Keratinocyte (primary cell): Measurements from ENCODE around the gene DGKQ. TPM values are rescaled to one million over a fixed set of nuclear protein-coding genes. Genes with fewer than 3 reads are reported as not detected.
A peak's percentile ranks its signal among the peaks of the same experiment; 100 is the strongest.

ENCODE experiments used
- DNase-seq: peaks from one replicate; pipeline ENCODE4 v3.0.0-alpha.2; 2011; ENCODE audit warnings: low read depth, missing footprints, low spot score
- FAIRE-seq: peaks from 2 replicates; lab custom pipeline; 2011; peaks lifted over from hg19 to GRCh38; lab: Jason Lieb, UNC
- H2AFZ ChIP-seq: 2 replicates; pipeline ENCODE4 v1.6.0; 2012; ENCODE audit warnings: low read length, control low read depth, inconsistent platforms; ENCODE audit not compliant: control insufficient read depth
- H3K27ac ChIP-seq: 2 replicates; pipeline ENCODE4 v1.5.1; 2011; ENCODE audit warnings: low read length; ENCODE audit not compliant: control insufficient read depth, insufficient read depth
- H3K27me3 ChIP-seq: 3 replicates; pipeline ENCODE4 v1.6.0; 2011; ENCODE audit warnings: low read length; ENCODE audit not compliant: control insufficient read depth, insufficient read depth; ENCODE audit errors: extremely low read depth
- H3K36me3 ChIP-seq, 2 experiments: 2 replicates in 1 of 2; 3 replicates in 1 of 2; pipeline ENCODE4 v1.5.1; 2011; ENCODE audit warnings: low read length in 2 of 2, mild to moderate bottlenecking in 1 of 2; ENCODE audit not compliant: control insufficient read depth in 2 of 2, insufficient read depth in 2 of 2; ENCODE audit errors: extremely low read depth in 1 of 2
- H3K4me1 ChIP-seq: 3 replicates; pipeline ENCODE4 v1.5.1; 2011; ENCODE audit warnings: low read length; ENCODE audit not compliant: control insufficient read depth, insufficient read depth; ENCODE audit errors: extremely low read depth
- H3K4me2 ChIP-seq: 3 replicates; pipeline ENCODE4 v1.6.0; 2011; ENCODE audit warnings: low read depth, low read length; ENCODE audit not compliant: control insufficient read depth, insufficient read depth; ENCODE audit errors: extremely low read depth
- H3K4me3 ChIP-seq, 3 experiments: fragments of 200-600 bp in 1 of 3; sonication (generic) in 1 of 3; 2 replicates in 2 of 3; 3 replicates in 1 of 3; pipeline ENCODE4 v1.5.1; 2011 to 2016; ENCODE audit warnings: low read length in 3 of 3, mild to moderate bottlenecking in 3 of 3, control low read depth in 2 of 3, inconsistent platforms in 1 of 3, low read depth in 1 of 3, mixed read lengths in 1 of 3, mixed run types in 1 of 3, moderate library complexity in 1 of 3; ENCODE audit not compliant: control insufficient read depth in 2 of 3, insufficient read depth in 2 of 3; ENCODE audit errors: extremely low read depth in 1 of 3
- H3K79me2 ChIP-seq: 2 replicates; pipeline ENCODE4 v1.6.0; 2012; ENCODE audit warnings: low read length; ENCODE audit not compliant: control insufficient read depth, insufficient read depth
- H3K9ac ChIP-seq: 3 replicates; pipeline ENCODE4 v1.6.0; 2011; ENCODE audit warnings: low read length; ENCODE audit not compliant: control insufficient read depth, insufficient read depth; ENCODE audit errors: extremely low read depth
- H3K9me1 ChIP-seq: 3 replicates; pipeline ENCODE4 v1.6.0; 2011; ENCODE audit warnings: low read length; ENCODE audit not compliant: control insufficient read depth, insufficient read depth; ENCODE audit errors: extremely low read depth
- H3K9me3 ChIP-seq: 2 replicates; pipeline ENCODE4 v1.5.1; 2012; ENCODE audit warnings: low read depth, low read length; ENCODE audit not compliant: control insufficient read depth
- H4K20me1 ChIP-seq: 3 replicates; pipeline ENCODE4 v1.6.0; 2011; ENCODE audit warnings: low read length; ENCODE audit not compliant: control insufficient read depth, insufficient read depth; ENCODE audit errors: extremely low read depth
- EZH2 ChIP-seq: IDR thresholded peaks from one replicate; pipeline ENCODE4 v1.6.1; 2012; ENCODE audit warnings: inconsistent platforms, mild to moderate bottlenecking, low read length, moderate library complexity
- dilution Hi-C: fragments of 300-500 bp; cut with MboI; formaldehyde crosslinking; loops from one replicate; pipeline ENCODE4 v1.7.0; 2020; ENCODE audit warnings: low sequenced_read_pairs; ENCODE audit not compliant: extremely low pct_ligation_motif_present
- polyA plus RNA-seq, 5 experiments: library from polyadenylated mRNA; depleted of rRNA in 3 of 5; stranded (reverse) in 3 of 5; stranded (forward) in 1 of 5; unstranded in 1 of 5; fragments of >200 nt; gene quantifications; 1 replicate in 1 of 5; 2 replicates in 3 of 5; 3 replicates in 1 of 5; pipeline versions ENCODE4 v1.2.1 to v1.2.3, GENCODE V29; 2011 to 2012; ENCODE audit warnings: missing spikeins in 2 of 5, low read depth in 1 of 5, low replicate concordance in 1 of 5
- TF ChIP-seq, protein P1 (sequence below), 3 experiments: IDR thresholded peaks in 1 of 3; conservative IDR thresholded peaks in 1 of 3; optimal IDR thresholded peaks in 1 of 3; 2 replicates in 2 of 3; 3 replicates in 1 of 3; pipeline versions ENCODE3 to v1.5.1; 2011; ENCODE audit warnings: low read length in 3 of 3, mild to moderate bottlenecking in 3 of 3, moderate library complexity in 2 of 3, control low read depth in 1 of 3, inconsistent platforms in 1 of 3; ENCODE audit not compliant: insufficient read depth in 2 of 3; ENCODE audit errors: extremely low read depth in 1 of 3

DGKQ gene
- polyA plus RNA-seq, 1 donor (not counting 4 experiments of a cell fraction or from before 2014, with no cell fraction given): 5.3 TPM

- dilution Hi-C loops: no loop called here
- Histone ChIP-seq H3K4me3 (peak overlapping the region in 1 of 3 experiments; percentile 7), H3K36me3 (no peaks in the 10 kb centered on the region), H3K4me1 (peaks cover 11% of the 10 kb centered on the region), H3K9me3 (no peaks in the 10 kb centered on the region), H3K27me3 (no peaks in the 10 kb centered on the region), H3K4me2 (peak overlapping the region; percentile 75), H2AFZ (peak overlapping the region; percentile 75), H3K27ac (no peak overlapping the region), H3K79me2 (no peaks in the 10 kb centered on the region), H3K9ac (no peak overlapping the region), H4K20me1 (no peaks in the 10 kb centered on the region), H3K9me1 (no peaks in the 10 kb centered on the region)
- FAIRE-seq (no peak), DNase-seq (no peak)
- no peak for TF ChIP-seq EZH2
- TF ChIP-seq, protein P1, sequence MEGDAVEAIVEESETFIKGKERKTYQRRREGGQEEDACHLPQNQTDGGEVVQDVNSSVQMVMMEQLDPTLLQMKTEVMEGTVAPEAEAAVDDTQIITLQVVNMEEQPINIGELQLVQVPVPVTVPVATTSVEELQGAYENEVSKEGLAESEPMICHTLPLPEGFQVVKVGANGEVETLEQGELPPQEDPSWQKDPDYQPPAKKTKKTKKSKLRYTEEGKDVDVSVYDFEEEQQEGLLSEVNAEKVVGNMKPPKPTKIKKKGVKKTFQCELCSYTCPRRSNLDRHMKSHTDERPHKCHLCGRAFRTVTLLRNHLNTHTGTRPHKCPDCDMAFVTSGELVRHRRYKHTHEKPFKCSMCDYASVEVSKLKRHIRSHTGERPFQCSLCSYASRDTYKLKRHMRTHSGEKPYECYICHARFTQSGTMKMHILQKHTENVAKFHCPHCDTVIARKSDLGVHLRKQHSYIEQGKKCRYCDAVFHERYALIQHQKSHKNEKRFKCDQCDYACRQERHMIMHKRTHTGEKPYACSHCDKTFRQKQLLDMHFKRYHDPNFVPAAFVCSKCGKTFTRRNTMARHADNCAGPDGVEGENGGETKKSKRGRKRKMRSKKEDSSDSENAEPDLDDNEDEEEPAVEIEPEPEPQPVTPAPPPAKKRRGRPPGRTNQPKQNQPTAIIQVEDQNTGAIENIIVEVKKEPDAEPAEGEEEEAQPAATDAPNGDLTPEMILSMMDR (optimal IDR thresholded peaks at IDR 0.05 in 1 of 3, IDR thresholded peaks at IDR 0.05 in 1 of 3, conservative IDR thresholded peaks at IDR 0.05 in 1 of 3; ENCODE audit: extremely low read depth in 1 of 3, insufficient read depth in 2 of 3, low read length in 3 of 3): no peak
Measured at GRCh38 chr4:985123-985830, 11.9 kb upstream of the DGKQ start.

DNA sequence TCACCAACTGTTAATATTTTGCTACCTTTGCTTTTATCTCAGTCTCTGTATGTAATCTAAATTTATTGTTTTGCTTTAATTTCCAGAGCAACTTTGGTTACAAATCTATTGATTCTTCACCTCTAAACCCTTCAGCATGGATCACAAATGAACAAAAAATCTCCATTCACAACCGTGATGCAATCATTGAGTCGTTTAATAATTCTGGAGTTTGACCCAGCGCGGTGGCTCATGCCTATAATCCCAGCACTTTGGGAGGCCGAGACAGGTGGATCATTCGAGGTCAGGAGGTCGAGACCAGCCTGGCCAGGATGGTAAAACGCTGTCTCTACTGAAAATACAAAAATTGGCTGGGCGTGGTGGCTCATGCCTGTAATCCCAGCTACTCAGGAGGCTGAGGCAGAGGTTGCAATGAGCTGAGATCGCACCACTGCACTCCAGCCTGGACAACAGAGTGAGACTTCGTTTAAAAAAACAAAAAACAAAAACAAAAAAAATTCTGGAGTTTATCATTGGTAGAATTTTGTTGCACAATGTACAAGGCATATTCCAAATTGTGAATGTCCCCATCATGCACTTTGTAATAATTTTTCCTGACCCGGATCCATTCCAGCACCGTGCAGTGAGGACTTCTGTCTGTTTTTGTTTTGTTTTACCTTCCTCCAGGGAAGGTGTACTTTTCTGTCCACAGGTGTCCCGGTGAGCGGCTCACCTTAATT is 11.1 kb upstream of the DGKQ start:
- Histone ChIP-seq H3K36me3 (no peaks in the 10 kb centered on the region), H3K27ac (no peak overlapping the region), H3K4me1 (peaks cover 11% of the 10 kb centered on the region), H3K9me3 (no peaks in the 10 kb centered on the region), H3K4me3 (peak overlapping the region in 1 of 3 experiments; percentile 7), H3K9me1 (no peaks in the 10 kb centered on the region), H3K27me3 (no peaks in the 10 kb centered on the region), H3K9ac (no peak overlapping the region), H3K79me2 (no peaks in the 10 kb centered on the region), H4K20me1 (no peaks in the 10 kb centered on the region), H3K4me2 (peak overlapping the region; percentile 75), H2AFZ (peak overlapping the region; percentile 75)
- dilution Hi-C loops: no loop called here
- TF ChIP-seq, protein P1 (optimal IDR thresholded peaks at IDR 0.05 in 1 of 3, IDR thresholded peaks at IDR 0.05 in 1 of 3, conservative IDR thresholded peaks at IDR 0.05 in 1 of 3; ENCODE audit: extremely low read depth in 1 of 3, insufficient read depth in 2 of 3, low read length in 3 of 3): no peak
- no peak for TF ChIP-seq EZH2
- FAIRE-seq (no peak), DNase-seq (no peak)
